ENCODE data around the gene SULT2A1. TPM values are rescaled to one million over a fixed set of nuclear protein-coding genes. Genes with fewer than 3 reads are reported as not detected.
"Not testable (repeated sequence)": the region's sequence is repeated elsewhere in the genome, so short reads cannot be mapped to it uniquely, and the experiment has no call there.

Gene SULT2A1
- total RNA-seq (2014; rRNA removed; shearing (Covaris generic)) = not detected in 2 replicates

GRCh38 chr19:47886010-47886559 is at the start of gene SULT2A1:
SULT2A1 (minus strand) TSS chr19:47886315; CDS start chr19:47886257, 58 bp downstream.
- no peak for DNase-seq (ENCODE audit: low spot score)

GRCh38 chr19:47928581-47928980 is 42.5 kb upstream of the SULT2A1 start:
- DNase-seq (ENCODE audit: low spot score) = not testable (repeated sequence)

GRCh38 chr19:47920107-47920506 is 34.0 kb upstream of the SULT2A1 start:
- not testable (repeated sequence) for DNase-seq (ENCODE audit: low spot score)

- DNase-seq (ENCODE audit: low spot score) = not testable (repeated sequence)
These were observed 24.1 kb upstream of the SULT2A1 start for GRCh38 chr19:47910191-47910590.

- DNase-seq (ENCODE audit: low spot score) = not testable (repeated sequence)
These were observed 23.2 kb upstream of the SULT2A1 start for GRCh38 chr19:47909350-47909749.

- no peak for DNase-seq (ENCODE audit: low spot score)
These were observed 15.3 kb upstream of the SULT2A1 start for GRCh38 chr19:47901370-47901769.

- DNase-seq (ENCODE audit: low spot score) = no peak
These were observed 13.2 kb upstream of the SULT2A1 start for GRCh38 chr19:47899335-47899734.

GRCh38 chr19:47897861-47898260 is 11.7 kb upstream of the SULT2A1 start:
- no peak for DNase-seq (ENCODE audit: low spot score)

GRCh38 chr19:47896773-47897172 is 10.7 kb upstream of the SULT2A1 start:
- DNase-seq (ENCODE audit: low spot score) = no peak

GRCh38 chr19:47896019-47896418 is 9.9 kb upstream of the SULT2A1 start:
- no peak for DNase-seq (ENCODE audit: low spot score)

GRCh38 chr19:47895165-47895782 is 9.2 kb upstream of the SULT2A1 start:
- DNase-seq (ENCODE audit: low spot score) = no peak

GRCh38 chr19:47891923-47892666 is 6.0 kb upstream of the SULT2A1 start:
- no peak for DNase-seq (ENCODE audit: low spot score)

- no peak for DNase-seq (ENCODE audit: low spot score)
These were observed 5.5 kb upstream of the SULT2A1 start for GRCh38 chr19:47891622-47891922.

GRCh38 chr19:47890865-47891621 is 4.9 kb upstream of the SULT2A1 start:
- DNase-seq (ENCODE audit: low spot score) = no peak

- DNase-seq (ENCODE audit: low spot score) = no peak
These were observed 1.1 kb downstream of the SULT2A1 start for GRCh38 chr19:47885067-47885463.

- DNase-seq (ENCODE audit: low spot score) = no peak
These were observed 3.2 kb downstream of the SULT2A1 start for GRCh38 chr19:47882890-47883289.

GRCh38 chr19:47881757-47882156 is 4.4 kb downstream of the SULT2A1 start:
- DNase-seq (ENCODE audit: low spot score) = no peak

- DNase-seq (ENCODE audit: low spot score) = not testable (repeated sequence)
These were observed 6.7 kb downstream of the SULT2A1 start for GRCh38 chr19:47879385-47879784.

GRCh38 chr19:47878906-47879305 is 7.2 kb downstream of the SULT2A1 start:
- DNase-seq (ENCODE audit: low spot score) = no peak

GRCh38 chr19:47865166-47865565 is 20.9 kb downstream of the SULT2A1 start:
- DNase-seq (ENCODE audit: low spot score) = no peak

GRCh38 chr19:47863514-47863936 is 22.6 kb downstream of the SULT2A1 start:
- DNase-seq (ENCODE audit: low spot score) = peak; percentile 75

GRCh38 chr19:47861630-47862029 is 24.5 kb downstream of the SULT2A1 start:
- no peak for DNase-seq (ENCODE audit: low spot score)

All from H4 (cell line).